ENCODE measurements around the gene ITGAL.

GRCh38 chr16:30456302-30456701 lies 16.2 kb upstream of the ITGAL start:
- TF ChIP-seq CTCF (IDR thresholded peaks at IDR 0.05; ENCODE audit: extremely low read depth in 1 of 2, insufficient read depth in 1 of 2, low read depth in 1 of 2, low read length in 2 of 2), result no peak
- no peak for TF ChIP-seq POLR2A (IDR thresholded peaks at IDR 0.05; ENCODE audit: low read depth, low read length)
- TF ChIP-seq POLR2AphosphoS5 (IDR thresholded peaks at IDR 0.05; ENCODE audit: insufficient read depth, low read depth, low read length), result no peak
- TF ChIP-seq FOS (IDR thresholded peaks at IDR 0.05; ENCODE audit: borderline replicate concordance, insufficient read depth, low read length), result no peak
- no peak for TF ChIP-seq JUN (IDR thresholded peaks at IDR 0.05; ENCODE audit: borderline replicate concordance, insufficient read depth, insufficient read length, low read depth)
- no peak for TF ChIP-seq EZH2 (IDR thresholded peaks at IDR 0.05; ENCODE audit: borderline replicate concordance, low read depth, low read length, severe bottlenecking)

Data from endothelial cell of umbilical vein (primary cell).